Astrocyte (in vitro differentiated cells and primary cell): ENCODE data around the gene PRKAR1A. TPM values are rescaled to one million over a fixed set of nuclear protein-coding genes. Genes with fewer than 3 reads are reported as not detected.

Experiments
- DNase-seq: peaks from one replicate; pipeline ENCODE4 v3.0.0-alpha.2; 2010; ENCODE audit warnings: low read depth
- FAIRE-seq: peaks from 2 replicates; lab custom pipeline; 2011; peaks lifted over from hg19 to GRCh38; lab: Jason Lieb, UNC
- H2AFZ ChIP-seq: 2 replicates; pipeline ENCODE4 v1.6.0; 2012; ENCODE audit warnings: low read depth, low read length, inconsistent platforms
- H3K27ac ChIP-seq: 2 replicates; pipeline ENCODE4 v1.5.1; 2011; ENCODE audit warnings: low read depth, low read length, inconsistent platforms
- H3K27me3 ChIP-seq: 2 replicates; pipeline ENCODE4 v1.6.0; 2011; ENCODE audit warnings: low read length, inconsistent platforms; ENCODE audit not compliant: insufficient read depth
- H3K36me3 ChIP-seq: 2 replicates; pipeline ENCODE4 v1.5.1; 2011; ENCODE audit warnings: low read length, inconsistent platforms; ENCODE audit not compliant: insufficient read depth
- H3K4me1 ChIP-seq: 2 replicates; pipeline ENCODE4 v1.5.1; 2011; ENCODE audit warnings: low read length, inconsistent platforms; ENCODE audit not compliant: insufficient read depth
- H3K4me2 ChIP-seq: 2 replicates; pipeline ENCODE4 v1.6.0; 2012; ENCODE audit warnings: low read length, inconsistent platforms
- H3K4me3 ChIP-seq: 2 replicates; pipeline ENCODE4 v1.5.1; 2011; ENCODE audit warnings: low read depth, mild to moderate bottlenecking, low read length, inconsistent platforms; ENCODE audit not compliant: insufficient read depth
- H3K79me2 ChIP-seq: 2 replicates; pipeline ENCODE4 v1.6.0; 2012; ENCODE audit warnings: mild to moderate bottlenecking, low read length, inconsistent platforms; ENCODE audit not compliant: insufficient read depth
- H3K9ac ChIP-seq: 2 replicates; pipeline ENCODE4 v1.6.0; 2012; ENCODE audit warnings: mild to moderate bottlenecking, low read length, inconsistent platforms
- H3K9me3 ChIP-seq: 2 replicates; pipeline ENCODE4 v1.5.1; 2012; ENCODE audit warnings: low read depth, mild to moderate bottlenecking, low read length, inconsistent platforms; ENCODE audit not compliant: insufficient read depth
- H4K20me1 ChIP-seq: 2 replicates; pipeline ENCODE4 v1.6.0; 2012; ENCODE audit warnings: low read length, inconsistent platforms; ENCODE audit not compliant: insufficient read depth
- H3K27ac Mint-ChIP-seq: one replicate; pipeline ENCODE4 v1.8.0; 2021; ENCODE audit warnings: mild to moderate bottlenecking, mixed read lengths; ENCODE audit not compliant: unreplicated experiment
- H3K27me3 Mint-ChIP-seq: one replicate; pipeline ENCODE4 v1.8.0; 2021; ENCODE audit warnings: low read depth, mixed read lengths; ENCODE audit not compliant: unreplicated experiment
- H3K36me3 Mint-ChIP-seq: one replicate; pipeline ENCODE4 v1.8.0; 2021; ENCODE audit warnings: low read depth, mixed read lengths; ENCODE audit not compliant: unreplicated experiment
- H3K4me1 Mint-ChIP-seq: one replicate; pipeline ENCODE4 v1.8.0; 2021; ENCODE audit warnings: low read depth, mixed read lengths; ENCODE audit not compliant: unreplicated experiment
- H3K4me3 Mint-ChIP-seq: one replicate; pipeline ENCODE4 v1.8.0; 2021; ENCODE audit warnings: mild to moderate bottlenecking, moderate library complexity, mixed read lengths; ENCODE audit not compliant: unreplicated experiment
- H3K9me3 Mint-ChIP-seq: one replicate; pipeline ENCODE4 v1.8.0; 2021; ENCODE audit warnings: mild to moderate bottlenecking, mixed read lengths; ENCODE audit not compliant: unreplicated experiment
- CTCF ChIP-seq: IDR thresholded peaks from 2 replicates; pipeline ENCODE4 v1.5.1; 2011; ENCODE audit warnings: low read depth, mild to moderate bottlenecking, inconsistent platforms, low read length, moderate library complexity; ENCODE audit not compliant: insufficient read depth
- EZH2 ChIP-seq: IDR thresholded peaks from 2 replicates; pipeline ENCODE4 v1.6.1; 2012; ENCODE audit warnings: mild to moderate bottlenecking, low read length, inconsistent platforms; ENCODE audit not compliant: insufficient read depth
- total RNA-seq: library from RNA; stranded (reverse); gene quantifications from 2 replicates; pipeline ENCODE4 v1.2.1, GENCODE V29; 2021

PRKAR1A gene
- total RNA-seq, 1 donor from 2014 or later = 235 TPM

GRCh38 chr17:68505951-68506350 is 6.3 kb upstream of the PRKAR1A start:
- no peak overlapping the region for H3K4me2 ChIP-seq
- no peak overlapping the region for H3K4me3 Mint-ChIP-seq
- no peak for FAIRE-seq
- H3K4me1 ChIP-seq = peaks cover under 1% of the 10 kb centered on the region
- no peak overlapping the region for H3K27ac Mint-ChIP-seq
- H3K9me3 Mint-ChIP-seq = no peaks in the 10 kb centered on the region
- TF ChIP-seq EZH2 (no peak), CTCF (no peak)
- H3K36me3 ChIP-seq = no peaks in the 10 kb centered on the region
- H3K27me3 Mint-ChIP-seq = peaks cover 8% of the 10 kb centered on the region
- no peaks in the 10 kb centered on the region for H4K20me1 ChIP-seq
- H3K4me1 Mint-ChIP-seq = no peaks in the 10 kb centered on the region
- no peak overlapping the region for H3K27ac ChIP-seq
- no peaks in the 10 kb centered on the region for H3K9me3 ChIP-seq
- no peak overlapping the region for H2AFZ ChIP-seq
- H3K27me3 ChIP-seq = no peaks in the 10 kb centered on the region
- DNase-seq = no peak
- H3K36me3 Mint-ChIP-seq = no peaks in the 10 kb centered on the region
- H3K79me2 ChIP-seq = no peaks in the 10 kb centered on the region
- no peak overlapping the region for H3K9ac ChIP-seq
- H3K4me3 ChIP-seq = no peak overlapping the region

DNA sequence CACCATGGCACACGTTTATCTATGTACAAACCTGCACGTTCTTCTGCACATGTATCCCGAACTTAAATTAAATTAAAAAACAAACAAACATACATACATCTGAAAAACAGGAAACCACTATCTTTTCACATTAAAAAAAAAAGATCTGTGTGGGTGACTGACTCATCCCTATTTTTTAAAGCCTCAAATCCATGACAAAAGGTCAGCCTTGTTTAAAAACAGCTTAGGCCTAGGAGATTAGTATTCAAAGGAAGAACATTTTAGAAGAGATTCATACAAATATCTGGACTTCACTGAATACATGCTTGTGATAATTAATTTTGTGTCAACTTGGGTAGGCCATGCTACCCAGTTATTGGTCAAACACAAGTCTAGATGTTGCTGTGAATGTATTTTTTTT is 4.7 kb upstream of the PRKAR1A start:
- Histone ChIP-seq H2AFZ (no peak overlapping the region), H3K4me2 (no peak overlapping the region), H3K27ac (no peak overlapping the region), H3K4me3 (no peak overlapping the region), H4K20me1 (no peaks in the 10 kb centered on the region), H3K9ac (no peak overlapping the region), H3K79me2 (peaks cover 4% of the 10 kb centered on the region), H3K27me3 (no peaks in the 10 kb centered on the region), H3K9me3 (no peaks in the 10 kb centered on the region), H3K4me1 (peaks cover 5% of the 10 kb centered on the region), H3K36me3 (no peaks in the 10 kb centered on the region)
- H3K36me3 Mint-ChIP-seq = no peaks in the 10 kb centered on the region
- H3K4me1 Mint-ChIP-seq = no peaks in the 10 kb centered on the region
- H3K9me3 Mint-ChIP-seq = no peaks in the 10 kb centered on the region
- no peaks in the 10 kb centered on the region for H3K27me3 Mint-ChIP-seq
- no peak overlapping the region for H3K4me3 Mint-ChIP-seq
- FAIRE-seq (no peak), DNase-seq (no peak)
- TF ChIP-seq EZH2 = no peak
- TF ChIP-seq CTCF = no peak
- H3K27ac Mint-ChIP-seq = peak overlapping the region; percentile 3

- TF ChIP-seq CTCF = no peak
- no peak for TF ChIP-seq EZH2
- no peak overlapping the region for H3K4me3 Mint-ChIP-seq
- Histone ChIP-seq H3K9ac (no peak overlapping the region), H4K20me1 (peaks cover 16% of the 10 kb centered on the region), H3K27ac (no peak overlapping the region), H3K4me1 (peaks cover 7% of the 10 kb centered on the region), H2AFZ (no peak overlapping the region), H3K36me3 (no peaks in the 10 kb centered on the region), H3K79me2 (peaks cover 22% of the 10 kb centered on the region), H3K9me3 (no peaks in the 10 kb centered on the region), H3K4me2 (no peak overlapping the region), H3K4me3 (no peak overlapping the region), H3K27me3 (no peaks in the 10 kb centered on the region)
- H3K27me3 Mint-ChIP-seq = no peaks in the 10 kb centered on the region
- H3K27ac Mint-ChIP-seq = no peak overlapping the region
- H3K4me1 Mint-ChIP-seq = no peaks in the 10 kb centered on the region
- no peaks in the 10 kb centered on the region for H3K36me3 Mint-ChIP-seq
- DNase-seq = no peak
- no peaks in the 10 kb centered on the region for H3K9me3 Mint-ChIP-seq
- FAIRE-seq = no peak
These were observed 2.8 kb upstream of the PRKAR1A start for GRCh38 chr17:68509141-68510057.
